Glutamatergic neuron (in vitro differentiated cells): ENCODE results near the gene REV1. TPM values are rescaled to one million over a fixed set of nuclear protein-coding genes. Genes with fewer than 3 reads are reported as not detected.

ENCODE experiments used
- DNase-seq: peaks from one replicate; pipeline ENCODE4 v3.0.0; 2022
- H3K27ac Mint-ChIP-seq: one replicate; pipeline ENCODE4 v1.8.0; 2020; ENCODE audit warnings: mild to moderate bottlenecking, mixed read lengths, inconsistent platforms; ENCODE audit not compliant: unreplicated experiment
- H3K27me3 Mint-ChIP-seq: one replicate; pipeline ENCODE4 v1.8.0; 2020; ENCODE audit warnings: mild to moderate bottlenecking, moderate library complexity, mixed read lengths, inconsistent platforms; ENCODE audit not compliant: unreplicated experiment
- H3K36me3 Mint-ChIP-seq: one replicate; pipeline ENCODE4 v1.8.0; 2020; ENCODE audit warnings: mild to moderate bottlenecking, mixed read lengths, inconsistent platforms; ENCODE audit not compliant: unreplicated experiment
- H3K4me1 Mint-ChIP-seq: one replicate; pipeline ENCODE4 v1.8.0; 2020; ENCODE audit warnings: mild to moderate bottlenecking, low read depth, mixed read lengths, inconsistent platforms; ENCODE audit not compliant: unreplicated experiment
- H3K4me3 Mint-ChIP-seq: one replicate; pipeline ENCODE4 v1.8.0; 2020; ENCODE audit warnings: mild to moderate bottlenecking, mixed read lengths, inconsistent platforms; ENCODE audit not compliant: unreplicated experiment
- H3K9me3 Mint-ChIP-seq: one replicate; pipeline ENCODE4 v1.8.0; 2020; ENCODE audit warnings: mild to moderate bottlenecking, moderate library complexity, mixed read lengths, inconsistent platforms; ENCODE audit not compliant: unreplicated experiment
- CTCF ChIP-seq: fragments of 200-600 bp; sonication (generic); IDR thresholded peaks from one replicate; pipeline ENCODE4 v1.5.0; 2021; ENCODE audit not compliant: partially characterized antibody, unreplicated experiment
- total RNA-seq: library from RNA; stranded (reverse); fragmentation: NEBNext Ultra II Directional; extraction: Animal tissue kit (Norgen Biotek cat#: 25700); gene quantifications from one replicate; pipeline ENCODE4 v1.2.1, GENCODE V29; 2021; ENCODE audit not compliant: unreplicated experiment

The REV1 gene
- total RNA-seq, 1 donor from 2014 or later = 39.2 TPM

GRCh38 chr2:99451280-99451679 lies 38.5 kb downstream of the REV1 start:
- Mint-ChIP-seq H3K27me3 (no peaks in the 10 kb centered on the region), H3K9me3 (no peaks in the 10 kb centered on the region), H3K4me1 (no peaks in the 10 kb centered on the region), H3K36me3 (no peaks in the 10 kb centered on the region), H3K4me3 (no peak overlapping the region), H3K27ac (no peak overlapping the region)
- no peak for TF ChIP-seq CTCF
- no peak for DNase-seq

- Mint-ChIP-seq H3K9me3 (no peaks in the 10 kb centered on the region), H3K4me1 (no peaks in the 10 kb centered on the region), H3K4me3 (no peak overlapping the region), H3K27ac (no peak overlapping the region), H3K27me3 (no peaks in the 10 kb centered on the region), H3K36me3 (no peaks in the 10 kb centered on the region)
- no peak for DNase-seq
- no peak for TF ChIP-seq CTCF
Observed at GRCh38 chr2:99450199-99450598, 39.6 kb downstream of the REV1 start.

- Mint-ChIP-seq H3K27me3 (no peaks in the 10 kb centered on the region), H3K27ac (no peak overlapping the region), H3K36me3 (no peaks in the 10 kb centered on the region), H3K4me1 (no peaks in the 10 kb centered on the region), H3K9me3 (no peaks in the 10 kb centered on the region), H3K4me3 (no peak overlapping the region)
- no peak for DNase-seq
- TF ChIP-seq CTCF = no peak
Observed at GRCh38 chr2:99448556-99448955, 41.3 kb downstream of the REV1 start.

- DNase-seq = no peak
- Mint-ChIP-seq H3K4me1 (no peaks in the 10 kb centered on the region), H3K36me3 (no peaks in the 10 kb centered on the region), H3K9me3 (no peaks in the 10 kb centered on the region), H3K27me3 (peaks cover 2% of the 10 kb centered on the region), H3K4me3 (no peak overlapping the region), H3K27ac (no peak overlapping the region)
- no peak for TF ChIP-seq CTCF
Observed at GRCh38 chr2:99445065-99445464, 44.8 kb downstream of the REV1 start.

GRCh38 chr2:99444222-99444621 lies 45.6 kb downstream of the REV1 start:
- no peak overlapping the region for H3K4me3 Mint-ChIP-seq
- peaks cover 1% of the 10 kb centered on the region for H3K4me1 Mint-ChIP-seq
- no peaks in the 10 kb centered on the region for H3K36me3 Mint-ChIP-seq
- no peak for TF ChIP-seq CTCF
- H3K9me3 Mint-ChIP-seq = no peaks in the 10 kb centered on the region
- H3K27me3 Mint-ChIP-seq = peaks cover 2% of the 10 kb centered on the region
- no peak for DNase-seq
- no peak overlapping the region for H3K27ac Mint-ChIP-seq
